GM21723 (cell line): ENCODE results near the gene MPV17L.
"Not testable (repeated sequence)": the region's sequence is repeated elsewhere in the genome, so short reads cannot be mapped to it uniquely, and the experiment has no call there.

Experiments
- ATAC-seq: cut with Tn5 transposase; IDR thresholded peaks from one replicate; pipeline ENCODE4 v1.9.1; 2021; ENCODE audit warnings: mild to moderate bottlenecking, moderate library complexity; ENCODE audit not compliant: unreplicated experiment

MPV17L gene

DNA sequence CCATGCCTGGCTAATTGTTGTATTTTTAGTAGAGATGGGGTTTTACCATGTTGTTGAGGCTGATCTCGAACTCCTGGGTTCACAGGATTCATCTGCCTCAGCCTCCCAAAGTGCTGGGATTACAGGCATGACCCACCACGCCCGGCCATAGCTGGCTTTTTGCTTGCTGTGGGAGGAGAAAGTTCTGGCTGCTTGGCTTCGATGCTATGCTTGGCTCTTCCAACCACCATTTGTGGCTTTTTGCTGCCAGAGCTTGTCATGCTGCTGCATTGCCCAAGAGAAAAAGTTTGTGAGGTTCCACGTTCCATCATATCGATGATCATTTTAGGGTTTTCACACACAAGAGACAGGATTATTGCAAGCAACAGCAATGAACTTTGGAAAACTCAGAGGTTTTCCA is 55.1 kb downstream of the MPV17L start:
- no peak for ATAC-seq

DNA sequence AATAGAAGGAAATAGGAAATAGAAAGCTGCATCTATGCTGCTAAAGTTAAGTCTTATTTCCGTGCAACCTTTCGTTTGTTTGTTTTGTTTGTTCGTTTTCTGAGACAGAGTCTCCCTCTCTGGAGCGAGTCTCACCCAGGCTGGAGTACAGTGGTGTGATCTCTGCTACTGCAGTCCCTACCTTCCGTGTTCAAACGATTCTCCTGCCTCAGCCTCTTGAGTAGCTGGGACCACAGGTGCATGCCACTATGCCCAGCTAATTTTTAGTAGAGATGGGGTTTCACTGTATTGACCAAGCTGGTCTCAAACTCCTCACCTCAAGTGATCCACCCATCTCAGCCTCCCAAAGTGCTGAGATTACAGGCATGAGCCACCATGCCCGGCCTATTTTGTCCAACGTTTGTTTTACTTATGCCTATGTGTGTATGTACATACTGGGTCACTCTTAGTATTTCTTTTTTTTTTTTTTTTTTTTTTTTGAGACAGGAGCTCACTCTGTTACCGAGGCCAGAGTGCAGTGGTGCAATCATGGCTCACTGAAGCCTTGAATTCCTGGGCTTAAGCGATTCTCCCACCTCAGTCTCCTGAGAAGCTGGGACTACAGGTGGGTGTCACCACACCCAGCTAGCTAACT is 55.7 kb downstream of the MPV17L start:
- ATAC-seq = no peak

DNA sequence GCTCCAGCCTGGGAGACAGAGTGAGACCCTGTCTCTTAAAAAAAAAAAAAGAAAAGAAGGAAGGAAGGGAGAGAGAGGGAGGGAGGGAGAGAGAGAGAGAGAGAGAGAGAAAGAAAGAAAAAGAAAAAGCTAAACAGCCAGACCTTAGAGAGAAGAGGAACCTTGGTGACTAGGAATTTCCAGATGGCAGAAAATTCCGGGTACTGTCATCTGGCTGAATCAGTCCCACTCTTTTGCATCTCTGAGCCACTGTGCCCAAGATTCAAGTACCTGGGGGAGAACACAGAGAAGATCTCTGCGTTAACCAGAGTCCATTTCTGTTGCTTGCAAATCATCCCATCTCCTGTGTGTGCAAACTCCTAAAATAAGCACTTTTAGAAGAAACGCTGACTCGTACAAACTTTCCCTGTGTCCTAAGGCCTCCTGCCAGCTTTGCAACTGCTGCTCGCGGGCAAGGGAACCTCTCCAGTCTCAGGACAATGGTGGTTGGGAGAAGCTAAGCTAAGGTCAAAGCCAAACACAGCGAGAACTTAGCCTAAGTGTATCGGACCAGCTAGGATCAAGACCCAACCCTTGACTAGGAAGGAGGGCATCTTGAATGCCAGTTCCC is 56.8 kb downstream of the MPV17L start:
- ATAC-seq = no peak

DNA sequence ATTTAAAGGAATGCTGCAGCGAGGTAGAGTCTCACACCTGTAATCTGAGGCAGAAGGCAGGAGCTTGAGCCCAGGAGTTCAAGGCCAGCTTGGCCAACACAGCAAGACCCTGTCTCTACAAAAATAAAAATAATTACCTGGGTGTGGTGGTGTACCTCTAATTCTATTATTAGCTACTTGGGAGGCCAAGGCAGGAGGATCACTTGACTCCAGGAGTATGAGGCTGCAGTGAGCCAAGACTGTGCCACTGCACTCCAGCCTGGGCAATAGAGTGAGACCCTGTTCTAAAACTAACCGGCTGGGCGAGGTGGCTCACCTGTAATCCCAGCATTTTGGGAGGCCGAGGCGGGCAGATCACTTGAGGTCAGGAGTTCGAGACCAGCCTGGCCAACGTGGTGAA is 57.7 kb downstream of the MPV17L start:
- not testable (repeated sequence) for ATAC-seq

DNA sequence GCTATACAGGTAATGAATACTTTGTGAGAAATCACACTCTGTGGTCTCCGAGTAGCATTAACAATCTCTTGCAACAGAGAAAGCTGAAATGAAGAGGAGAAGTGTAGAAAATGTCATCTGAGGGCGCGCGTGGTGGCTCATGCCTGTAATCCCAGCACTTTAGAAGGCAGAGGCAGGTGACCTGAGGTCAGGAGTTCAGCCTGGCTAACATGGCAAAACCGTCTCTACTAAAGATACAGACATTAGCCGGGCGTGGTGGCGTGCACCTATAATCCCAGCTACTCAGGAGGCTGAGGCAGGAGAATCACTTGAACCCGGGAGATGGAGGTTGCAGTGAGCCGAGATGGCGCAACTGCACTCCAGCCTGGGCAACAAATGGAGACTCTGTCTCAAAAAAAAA is 59.4 kb downstream of the MPV17L start:
- ATAC-seq = not testable (repeated sequence)

DNA sequence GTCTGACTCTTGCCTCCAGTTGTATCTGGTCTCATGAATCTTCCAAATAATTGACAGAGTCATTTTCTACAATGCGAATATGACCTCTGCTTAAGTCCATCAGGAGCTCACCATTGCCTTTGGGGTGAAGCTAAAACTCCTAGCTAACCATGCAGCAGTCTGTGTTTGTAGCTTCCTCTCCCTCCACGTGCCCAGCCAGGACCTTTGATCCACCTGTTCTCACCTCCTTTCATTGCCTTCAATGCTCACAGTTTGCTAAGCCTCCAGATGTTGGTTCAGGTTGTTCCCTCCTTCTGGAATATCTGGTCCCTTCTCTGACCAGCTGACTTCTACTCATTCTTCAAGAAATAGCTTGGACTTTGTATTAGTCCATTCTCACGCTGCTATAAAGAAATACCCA is 61.8 kb downstream of the MPV17L start:
- no peak for ATAC-seq

DNA sequence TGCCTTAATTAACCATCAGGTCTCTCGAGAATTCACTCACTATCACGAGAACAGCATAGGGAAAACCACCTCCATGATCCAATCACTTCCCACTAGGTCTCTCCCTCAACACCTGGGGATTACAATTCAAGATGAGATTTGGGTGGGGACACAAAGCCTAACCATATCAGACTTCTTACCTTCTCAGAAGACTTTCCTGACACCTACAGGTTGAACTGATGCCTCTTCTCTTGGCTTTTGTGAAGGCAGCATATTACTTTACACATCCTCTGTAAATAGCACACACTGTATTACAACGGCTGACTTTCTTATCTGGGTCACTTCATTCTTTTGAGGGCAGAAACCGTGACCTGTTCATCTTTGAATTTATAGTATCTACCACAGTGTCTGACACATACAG is 62.4 kb downstream of the MPV17L start:
- no peak for ATAC-seq

DNA sequence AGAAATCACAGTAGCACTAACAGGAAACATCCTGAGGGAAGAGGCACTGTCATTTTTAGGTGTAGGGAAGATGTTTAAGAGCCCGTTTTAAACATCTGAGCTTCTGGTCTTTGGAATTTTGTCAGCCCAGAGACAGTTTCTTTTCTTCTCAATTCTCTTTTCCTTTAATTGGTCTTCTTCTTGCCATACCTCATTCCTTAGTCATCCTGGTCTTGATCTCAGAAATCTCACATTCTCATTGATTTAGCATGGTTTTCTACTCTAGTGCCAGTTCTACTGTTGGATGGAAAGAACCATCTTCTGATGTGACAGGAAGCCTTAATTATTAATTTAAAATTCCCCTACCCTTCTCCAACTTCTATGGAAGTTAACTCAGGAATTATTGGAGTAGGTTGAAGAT is 64.2 kb downstream of the MPV17L start:
- no peak for ATAC-seq

DNA sequence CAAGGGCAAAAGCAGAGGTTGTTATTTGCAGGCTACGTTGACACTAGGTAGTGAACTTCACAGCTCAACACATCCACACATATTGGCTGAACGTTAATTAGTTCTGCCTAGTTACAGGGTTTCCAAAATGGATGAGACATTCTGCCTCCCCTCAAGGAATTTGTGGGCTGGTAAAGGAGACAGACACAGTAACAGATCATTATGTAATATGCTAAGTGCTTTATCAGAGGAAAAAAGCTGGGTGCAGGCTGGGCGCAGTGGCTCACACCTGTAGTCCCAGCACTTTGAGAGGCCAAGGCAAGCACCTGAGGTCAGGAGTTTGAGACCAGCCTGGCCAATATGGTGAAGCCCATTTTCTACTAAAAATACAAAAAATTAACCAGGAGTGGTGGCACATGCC is 65.0 kb downstream of the MPV17L start:
- no peak for ATAC-seq

DNA sequence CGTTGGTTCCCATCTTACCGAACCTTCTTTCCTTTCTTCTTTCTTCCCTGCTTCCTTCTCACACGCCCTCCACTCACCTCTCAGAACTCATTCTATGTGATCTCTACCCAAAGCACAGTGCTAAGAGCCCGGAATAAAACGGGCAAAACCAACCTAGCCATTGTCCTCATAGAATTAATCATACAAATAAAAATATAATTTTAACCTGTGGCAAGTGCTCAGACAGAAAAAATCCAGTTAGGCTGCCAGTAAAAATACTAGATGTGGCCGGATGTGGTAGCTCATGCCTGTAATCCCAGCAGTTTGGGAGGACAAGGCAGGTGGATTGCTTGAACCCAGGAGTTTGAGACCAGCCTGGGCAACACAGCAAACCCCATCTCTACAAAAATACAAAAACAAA is 65.8 kb downstream of the MPV17L start:
- ATAC-seq = no peak
